ENCODE results near the gene UCKL1.

The UCKL1 gene

DNA sequence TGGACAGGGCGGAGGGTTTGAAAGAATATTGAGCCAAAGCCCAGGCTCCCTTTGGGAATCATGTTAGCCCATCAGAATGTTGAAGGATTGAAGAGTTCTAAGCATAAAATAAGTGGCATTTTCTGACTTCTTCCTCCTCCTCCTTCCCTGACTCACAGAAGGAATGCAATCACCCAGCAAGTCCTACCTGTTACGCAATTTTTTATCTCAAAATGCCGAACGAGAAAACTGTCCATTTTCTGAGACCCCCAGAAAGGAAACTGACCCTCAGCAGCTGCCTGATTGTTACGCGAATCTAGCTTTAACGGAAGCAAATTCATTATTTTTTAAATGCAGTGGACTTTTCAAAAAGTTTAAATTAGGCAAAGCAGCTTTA is 66.0 kb downstream of the UCKL1 start:
- DNase-seq (ENCODE audit: low read depth in 3 of 3): no peak

Measured in stimulated activated CD4-positive, alpha-beta T cell treated with anti-CD3 and anti-CD28 coated beads, TNF-alpha, amount 100 ng/mL, for 24 hours (primary cell).